K562 (cell line): ENCODE data around the gene CCR2. TPM values are rescaled to one million over a fixed set of nuclear protein-coding genes. Genes with fewer than 3 reads are reported as not detected.
A peak's percentile ranks its signal among the peaks of the same experiment; 100 is the strongest.

Experiments
- ATAC-seq: fragments of 200-7000 bp; cut with Tn5 transposase; 3 replicates; pipeline ENCODE4 v1.9.1; 2020; ENCODE audit warnings: moderate library complexity
- BruUV-seq: library from RNA; stranded (reverse); fragments of 400-500 nt; replicated peaks from 2 replicates; lab custom pipeline; 2021; lab: Mats Ljungman, UMichigan
- CTCF ChIA-PET: fragments of 300-600 bp; formaldehyde crosslinking; extraction: SDS; loops from one replicate; lab custom pipeline; 2021; ENCODE audit warnings: low intra/inter-chr PET ratio; lab: Yijun Ruan, JAX
- POLR2A ChIA-PET: fragments of 300-600, 350-650 bp; sonication (Branson Sonifier 250); formaldehyde crosslinking; extraction: SDS; loops from one replicate; lab custom pipeline; 2021; ENCODE audit warnings: antibody characterized with exemption, inconsistent platforms; lab: Yijun Ruan, JAX
- DNase-seq, 4 experiments: peaks; one replicate each; pipeline versions ENCODE4 v3.0.0 to v3.0.0-alpha.2; 2011 to 2018; ENCODE audit warnings: low spot score in 3 of 4, mixed read lengths in 3 of 4; ENCODE audit errors: extremely low read depth in 1 of 4
- FAIRE-seq: peaks from 2 replicates; lab custom pipeline; 2011; peaks lifted over from hg19 to GRCh38; lab: Jason Lieb, UNC
- H2AFZ ChIP-seq: 2 replicates; pipeline ENCODE4 v1.6.0; 2011; ENCODE audit warnings: low read depth, low read length, control low read depth, inconsistent platforms
- H3K27ac ChIP-seq: fragments of 200-600 bp; 3 replicates; pipeline ENCODE4 v1.8.0; 2011; ENCODE audit warnings: low read depth, mild to moderate bottlenecking, control low read depth, inconsistent platforms, low read length, moderate library complexity, mixed read lengths; ENCODE audit errors: extremely low read depth
- H3K27me3 ChIP-seq, 2 experiments: fragments of 300-600 bp in 1 of 2; 2 replicates in 1 of 2; 3 replicates in 1 of 2; pipeline versions ENCODE4 v1.6.0 to v1.8.0; 2011; ENCODE audit warnings: inconsistent platforms in 2 of 2, low read length in 2 of 2, mild to moderate bottlenecking in 1 of 2, mixed read lengths in 1 of 2, moderate library complexity in 1 of 2; ENCODE audit not compliant: control insufficient read depth in 2 of 2, insufficient read depth in 2 of 2
- H3K36me3 ChIP-seq: fragments of 300-600 bp; 3 replicates; pipeline ENCODE4 v1.8.0; 2011; ENCODE audit warnings: mild to moderate bottlenecking, low read length, inconsistent platforms; ENCODE audit not compliant: control insufficient read depth, insufficient read depth
- H3K4me1 ChIP-seq, 2 experiments: fragments of 200-600 bp in 1 of 2; replicated peaks in 1 of 2; 2 replicates in 1 of 2; 3 replicates in 1 of 2; pipeline versions ENCODE4 v1.5.1 to v1.8.0; 2011; ENCODE audit warnings: inconsistent platforms in 2 of 2, low read length in 2 of 2, mild to moderate bottlenecking in 1 of 2, mixed read lengths in 1 of 2, moderate library complexity in 1 of 2; ENCODE audit not compliant: control insufficient read depth in 2 of 2, insufficient read depth in 2 of 2
- H3K4me2 ChIP-seq: 2 replicates; pipeline ENCODE4 v1.6.1; 2011; ENCODE audit warnings: low read length, control low read depth, inconsistent platforms, mixed read lengths; ENCODE audit not compliant: insufficient read depth
- H3K4me3 ChIP-seq: fragments of 200-600 bp; sonication (generic), shearing (Covaris generic); 2 replicates; pipeline ENCODE4 v1.5.1; 2016; ENCODE audit warnings: control low read depth, inconsistent platforms
- H3K79me2 ChIP-seq: fragments of 200-600 bp; 3 replicates; pipeline ENCODE4 v1.8.0; 2011; ENCODE audit warnings: low read length, inconsistent platforms; ENCODE audit not compliant: control insufficient read depth, insufficient read depth
- H3K9ac ChIP-seq, 2 experiments: 2 replicates each; pipeline versions ENCODE4 v1.6.0 to v1.6.1; 2011; ENCODE audit warnings: low read depth in 2 of 2, low read length in 2 of 2, control low read depth in 1 of 2, inconsistent platforms in 1 of 2, mild to moderate bottlenecking in 1 of 2, mixed read lengths in 1 of 2; ENCODE audit not compliant: insufficient read depth in 1 of 2
- H3K9me1 ChIP-seq: one replicate; pipeline ENCODE4 v1.6.0; 2011; ENCODE audit warnings: inconsistent platforms, mild to moderate bottlenecking, low read length, moderate library complexity; ENCODE audit not compliant: control insufficient read depth, insufficient read depth
- H3K9me3 ChIP-seq: replicated peaks from 2 replicates; pipeline ENCODE4 v1.5.1; 2011; ENCODE audit warnings: low read depth, low read length, inconsistent platforms; ENCODE audit not compliant: control insufficient read depth, insufficient read depth
- H4K20me1 ChIP-seq: replicated peaks from 2 replicates; pipeline ENCODE4 v1.6.1; 2011; ENCODE audit warnings: low read length, inconsistent platforms, mixed read lengths; ENCODE audit not compliant: control insufficient read depth, insufficient read depth
- COPS2 ChIP-seq: fragments of 450-650 bp; conservative IDR thresholded peaks from 2 replicates; pipeline ENCODE4 v1.6.1; 2016; ENCODE audit warnings: mild to moderate bottlenecking, moderate library complexity
- POU5F1 ChIP-seq: fragments of 150-350 bp; IDR thresholded peaks from 2 replicates; pipeline ENCODE4 v1.6.1; 2014; ENCODE audit warnings: borderline replicate concordance, low read length, low read depth, mild to moderate bottlenecking; ENCODE audit not compliant: partially characterized antibody
- ZNF146 ChIP-seq: IDR thresholded peaks from one replicate; pipeline ENCODE4 v1.6.1; 2018; ENCODE audit warnings: missing compliant biosample characterization; ENCODE audit not compliant: unreplicated experiment
- ZNF431 ChIP-seq: sonication (generic); formaldehyde crosslinking; IDR thresholded peaks from 2 replicates; pipeline ENCODE4 v1.8.0; 2022; ENCODE audit warnings: mild to moderate bottlenecking, missing genetic modification reagents
- WGBS: fragments of 100-300 bp; shearing (Covaris generic); methylation state at CpG from one replicate; pipeline ENCODE4 v1.1.6; 2016; ENCODE audit warnings: low coverage, mixed read lengths; ENCODE audit not compliant: insufficient coverage; ENCODE audit errors: missing lambda C conversion rate; 5-methylcytosine and 5-hydroxymethylcytosine counted together
- in situ Hi-C: fragments of 300-500 bp; cut with MboI; formaldehyde crosslinking; loops from 4 replicates; pipeline ENCODE4 v1.15.0; 2018; ENCODE audit warnings: inconsistent platforms, mixed read lengths
- intact Hi-C: fragments of 100-400 bp; cut with micrococcal nuclease; formaldehyde crosslinking; loops from 2 replicates; pipeline ENCODE4 v1.14.2; 2022
- polyA plus RNA-seq, 8 experiments: library from polyadenylated mRNA; depleted of rRNA in 4 of 8; stranded (reverse) in 5 of 8; unstranded in 3 of 8; fragments of >200 nt; fragmentation: Nextera tagmentation in 2 of 8; fragmentation: Illumina TruSeq in 1 of 8; extraction: Ambion mirVana in 2 of 8; extraction: Trizol in 1 of 8; gene quantifications; 2 replicates each; pipeline versions ENCODE4 v1.2.1 to v1.2.3, GENCODE V29; 2011 to 2014; ENCODE audit warnings: inconsistent platforms in 1 of 8, missing spikeins in 1 of 8
- total RNA-seq, 7 experiments: library from RNA; depleted of rRNA in 6 of 7; stranded (reverse); fragments of >200 nt in 6 of 7; fragmentation: Illumina TruSeq in 2 of 7; extraction: Trizol in 2 of 7; gene quantifications; 2 replicates each; pipeline versions ENCODE4 v1.2.1 to v1.2.3, GENCODE V29; 2011 to 2021; ENCODE audit warnings: low replicate concordance in 1 of 7
- TF ChIP-seq, protein P1 (sequence below): fragments of 250-450 bp; sonication (Bioruptor Pico); IDR thresholded peaks from 2 replicates; pipeline ENCODE4 v1.5.0; 2021; ENCODE audit warnings: mild to moderate bottlenecking, moderate library complexity
- TF ChIP-seq, protein P2 (sequence below): sonication (generic); IDR thresholded peaks from 2 replicates; pipeline ENCODE4 v1.6.1; 2016

The CCR2 gene
- total and polyA plus RNA-seq, 9 of the 15 experiments (the other 6 are each of a cell fraction or from before 2014, with no cell fraction given) = not detected

DNA sequence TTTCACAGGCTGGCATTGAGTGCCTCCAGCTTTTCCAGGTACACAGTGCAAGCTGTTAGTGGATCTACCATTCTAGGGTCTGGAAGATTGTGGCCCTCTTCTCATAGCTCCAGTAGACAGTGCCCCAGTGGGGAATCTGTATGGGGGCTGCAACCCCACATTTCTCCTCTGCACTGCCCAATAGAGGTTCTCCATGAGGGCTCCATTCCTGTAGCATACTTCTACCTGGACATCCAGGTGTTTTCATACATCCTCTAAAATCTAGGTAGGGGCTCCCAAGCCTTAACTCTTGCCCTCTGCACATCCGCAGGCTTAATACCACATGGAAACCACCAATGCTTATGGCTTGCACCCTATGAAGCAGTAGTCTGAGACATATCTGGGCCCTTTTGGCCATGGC lies 15.1 kb upstream of the CCR2 start (continued):
- TF ChIP-seq, protein P1, sequence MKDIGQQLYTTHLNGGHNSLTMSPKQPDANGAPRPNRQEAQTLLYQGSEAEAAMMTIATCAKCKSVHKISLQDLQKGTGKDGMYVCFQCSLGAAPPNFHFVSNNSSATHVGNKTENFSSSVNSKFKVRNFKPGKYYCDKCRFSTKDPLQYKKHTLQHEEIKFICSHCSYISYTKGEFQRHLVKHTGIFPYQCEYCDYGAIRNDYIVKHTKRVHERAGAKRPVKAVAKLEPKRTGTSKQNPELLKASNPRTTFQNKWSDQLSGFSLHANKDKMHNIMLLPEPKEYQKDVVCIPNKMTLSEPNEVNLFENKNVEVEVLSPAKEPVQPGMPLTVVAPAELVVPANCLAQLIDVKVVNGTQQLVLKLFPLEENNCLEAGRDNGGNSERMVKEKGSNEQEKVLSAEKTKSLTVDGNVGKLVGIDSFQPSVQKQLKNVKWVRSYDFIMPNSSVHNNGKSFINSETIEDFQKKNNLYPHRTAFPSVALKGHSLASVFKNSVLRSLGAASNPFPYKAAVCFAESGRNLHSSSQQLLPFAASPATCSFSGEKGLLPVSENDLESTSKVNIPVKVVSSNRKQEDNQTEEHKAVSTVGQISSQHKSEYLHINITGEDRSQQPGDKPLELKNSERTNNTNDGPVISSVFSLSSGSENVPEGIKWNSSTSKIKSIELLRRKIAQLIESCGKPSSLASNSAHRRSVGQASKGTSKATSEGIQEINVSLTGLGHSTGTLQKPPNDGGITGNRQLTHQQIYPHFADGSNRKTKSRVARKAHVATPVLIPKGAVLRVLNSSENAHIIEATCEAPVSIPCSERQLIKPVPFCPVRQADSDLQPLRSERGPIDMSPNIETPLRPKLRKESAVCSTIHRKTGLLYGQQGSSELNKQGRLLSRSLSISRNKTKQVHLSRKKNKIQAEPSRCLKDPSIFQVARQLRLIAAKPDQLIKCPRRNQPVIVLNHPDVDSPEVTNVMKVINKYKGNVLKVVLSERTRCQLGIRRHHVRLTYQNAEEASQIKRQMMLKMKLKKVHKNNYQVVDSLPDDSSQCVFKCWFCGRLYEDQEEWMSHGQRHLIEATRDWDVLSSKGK (CRISPR knock-in tag) = no peak
- TF ChIP-seq ZNF146 = no peak
- TF ChIP-seq POU5F1 = no peak

DNA sequence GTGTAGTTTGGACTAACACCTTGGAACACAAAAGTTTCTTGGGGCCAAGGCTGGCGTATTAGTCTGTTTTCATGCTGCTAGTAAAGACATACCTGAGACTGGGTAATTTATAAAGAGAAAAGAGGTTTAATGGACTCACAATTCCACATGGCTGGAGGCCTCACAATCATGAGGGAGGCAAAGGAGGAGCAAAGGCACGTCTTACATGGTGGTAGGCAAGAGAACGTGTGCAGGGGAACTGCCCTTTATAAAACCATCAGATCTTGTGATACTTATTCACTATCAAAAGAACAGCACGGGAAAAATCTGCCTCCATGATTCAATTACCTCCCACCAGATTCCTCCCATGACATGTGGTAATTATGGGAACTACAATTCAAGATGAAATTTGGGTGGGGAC lies 9.4 kb upstream of the CCR2 start:
- whole genome bisulfite sequencing = 3% methylated on average over 4 of the region's 4 CpGs
- ATAC-seq (no peak), DNase-seq (no peak), FAIRE-seq (no peak)
- CTCF ChIA-PET = no interaction called here
- Histone ChIP-seq H3K9me1 (no peaks in the 10 kb centered on the region), H3K9ac (no peak overlapping the region), H3K27ac (no peak overlapping the region), H2AFZ (no peak overlapping the region), H3K4me3 (no peak overlapping the region), H3K36me3 (no peaks in the 10 kb centered on the region), H4K20me1 (no peaks in the 10 kb centered on the region), H3K27me3 (no peaks in the 10 kb centered on the region), H3K4me1 (no peaks in the 10 kb centered on the region), H3K4me2 (no peak overlapping the region), H3K79me2 (no peaks in the 10 kb centered on the region), H3K9me3 (no peaks in the 10 kb centered on the region)
- no TSS peak for BruUV-seq
- peak; percentile 94 for TF ChIP-seq ZNF431 (CRISPR knock-in tag)
- TF ChIP-seq COPS2 = no peak
- TF ChIP-seq, protein P2, sequence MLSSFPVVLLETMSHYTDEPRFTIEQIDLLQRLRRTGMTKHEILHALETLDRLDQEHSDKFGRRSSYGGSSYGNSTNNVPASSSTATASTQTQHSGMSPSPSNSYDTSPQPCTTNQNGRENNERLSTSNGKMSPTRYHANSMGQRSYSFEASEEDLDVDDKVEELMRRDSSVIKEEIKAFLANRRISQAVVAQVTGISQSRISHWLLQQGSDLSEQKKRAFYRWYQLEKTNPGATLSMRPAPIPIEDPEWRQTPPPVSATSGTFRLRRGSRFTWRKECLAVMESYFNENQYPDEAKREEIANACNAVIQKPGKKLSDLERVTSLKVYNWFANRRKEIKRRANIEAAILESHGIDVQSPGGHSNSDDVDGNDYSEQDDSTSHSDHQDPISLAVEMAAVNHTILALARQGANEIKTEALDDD = no peak
- in situ Hi-C loops (no loop called here), intact Hi-C loops (no loop called here)
- POLR2A ChIA-PET = no interaction called here
